Activated CD8-positive, alpha-beta T cell treated with anti-CD3 and anti-CD28 coated beads for 36 hours (primary cell): ENCODE data around the gene INPP5K. TPM values are rescaled to one million over a fixed set of nuclear protein-coding genes. Genes with fewer than 3 reads are reported as not detected.

Experiments
- ATAC-seq: fragments of 200-7000 bp; cut with Tn5 transposase; one replicate; pipeline ENCODE4 v1.10.0; 2021; ENCODE audit warnings: mild to moderate bottlenecking, moderate library complexity
- CTCF ChIA-PET: fragments of 350-600 bp; sonication (Branson Sonifier 250); formaldehyde crosslinking; loops from one replicate; lab custom pipeline; 2021; ENCODE audit warnings: antibody characterized with exemption; lab: Charles Lee
- POLR2A ChIA-PET: fragments of 350-600 bp; sonication (Branson Sonifier 250); formaldehyde crosslinking; loops from one replicate; lab custom pipeline; 2021; ENCODE audit warnings: antibody characterized with exemption; lab: Charles Lee
- DNase-seq: peaks from one replicate; pipeline ENCODE4 v3.0.0-alpha.2; 2020
- H3K27ac Mint-ChIP-seq: one replicate; pipeline ENCODE4 v1.8.0; 2021; ENCODE audit warnings: mild to moderate bottlenecking, mixed read lengths
- H3K27me3 Mint-ChIP-seq: one replicate; pipeline ENCODE4 v1.8.0; 2021; ENCODE audit warnings: mixed read lengths
- H3K36me3 Mint-ChIP-seq: one replicate; pipeline ENCODE4 v1.8.0; 2021; ENCODE audit warnings: low read depth, mixed read lengths
- H3K4me1 Mint-ChIP-seq: one replicate; pipeline ENCODE4 v1.8.0; 2021; ENCODE audit warnings: low read depth, mixed read lengths
- H3K4me3 Mint-ChIP-seq: one replicate; pipeline ENCODE4 v1.8.0; 2021; ENCODE audit warnings: mild to moderate bottlenecking, moderate library complexity, mixed read lengths
- H3K9me3 Mint-ChIP-seq: one replicate; pipeline ENCODE4 v1.8.0; 2021; ENCODE audit warnings: mixed read lengths
- CTCF ChIP-seq: fragments of 200-600 bp; IDR thresholded peaks from one replicate; pipeline ENCODE4 v1.8.0; 2022; ENCODE audit warnings: antibody characterized with exemption, mild to moderate bottlenecking
- intact Hi-C: fragments of 100-400 bp; cut with micrococcal nuclease; formaldehyde crosslinking; loops from one replicate; pipeline ENCODE4 v1.10.0; 2022
- total RNA-seq, 2 experiments: library from RNA; stranded (reverse); gene quantifications; one replicate each; pipeline ENCODE4 v1.2.3, GENCODE V29; 2021

Gene INPP5K
- total RNA-seq, 2 experiments from 2014 or later: 16.5 to 16.7 TPM

GRCh38 chr17:1522626-1523025 is 6.2 kb upstream of the INPP5K start:
- ChIA-PET POLR2A (no interaction called here), CTCF (no interaction called here)
- no peak for TF ChIP-seq CTCF
- H3K36me3 Mint-ChIP-seq: peaks cover 1% of the 10 kb centered on the region
- intact Hi-C loops: no loop called here
- no peaks in the 10 kb centered on the region for H3K9me3 Mint-ChIP-seq
- ATAC-seq (no peak), DNase-seq (no peak)
- no peaks in the 10 kb centered on the region for H3K27me3 Mint-ChIP-seq
- no peak overlapping the region for H3K4me3 Mint-ChIP-seq
- H3K27ac Mint-ChIP-seq: no peak overlapping the region
- peaks cover 10% of the 10 kb centered on the region for H3K4me1 Mint-ChIP-seq

- POLR2A ChIA-PET: interaction anchor here (0.5 kb wide), 1 partner anchor 180 kb away, joined by 6 read pairs; no protein-coding TSS in a partner anchor
- no peak for DNase-seq
- no peak overlapping the region for H3K27ac Mint-ChIP-seq
- no peaks in the 10 kb centered on the region for H3K27me3 Mint-ChIP-seq
- CTCF ChIA-PET: interaction anchor here (0.6 to 1.5 kb wide), 3 partner anchors 156 to 236 kb away, joined by 3 to 6 read pairs (median 3); no protein-coding TSS in a partner anchor
- intact Hi-C loops: no loop called here
- ATAC-seq: no peak
- TF ChIP-seq CTCF: no peak
- H3K9me3 Mint-ChIP-seq: no peaks in the 10 kb centered on the region
- no peak overlapping the region for H3K4me3 Mint-ChIP-seq
- H3K4me1 Mint-ChIP-seq: peaks cover 12% of the 10 kb centered on the region
- peaks cover 1% of the 10 kb centered on the region for H3K36me3 Mint-ChIP-seq
Observed at GRCh38 chr17:1521086-1521640, 4.8 kb upstream of the INPP5K start.

GRCh38 chr17:1519678-1520077 is 3.3 kb upstream of the INPP5K start:
- no peak for TF ChIP-seq CTCF
- CTCF ChIA-PET: interaction anchor here (1.0 to 3.4 kb wide), 6 partner anchors 13 to 154 kb away, joined by 3 to 17 read pairs (median 5); no protein-coding TSS in a partner anchor
- no peak for ATAC-seq
- Mint-ChIP-seq H3K4me1 (peaks cover 18% of the 10 kb centered on the region), H3K36me3 (no peaks in the 10 kb centered on the region), H3K4me3 (no peak overlapping the region), H3K9me3 (no peaks in the 10 kb centered on the region), H3K27me3 (no peaks in the 10 kb centered on the region), H3K27ac (no peak overlapping the region)
- POLR2A ChIA-PET: interaction anchor here (1.2 kb wide), 1 partner anchor 64 kb away, joined by 3 read pairs; no protein-coding TSS in a partner anchor
- intact Hi-C loops: loop anchor here (5.0 to 10.0 kb wide), 3 partner anchors 57 to 245 kb away; partner anchors contain the start of genes BHLHA9 and TRARG1
- DNase-seq: no peak

- POLR2A ChIA-PET: interaction anchor here (1.0 to 1.2 kb wide), 2 partner anchors 65 to 130 kb away, joined by 3 read pairs; no protein-coding TSS in a partner anchor
- no peak for TF ChIP-seq CTCF
Observed at GRCh38 chr17:1518410-1518809, 2.0 kb upstream of the INPP5K start.

More at GRCh38 chr17:1518410-1518809, 2.0 kb upstream of the INPP5K start:
- Mint-ChIP-seq H3K9me3 (no peaks in the 10 kb centered on the region), H3K27me3 (no peaks in the 10 kb centered on the region), H3K27ac (peak overlapping the region; percentile 5), H3K36me3 (peaks cover 4% of the 10 kb centered on the region), H3K4me3 (peak overlapping the region; percentile 85), H3K4me1 (peaks cover 24% of the 10 kb centered on the region)
- DNase-seq (no peak), ATAC-seq (no peak)
- intact Hi-C loops: loop anchor here (5.0 to 10.0 kb wide), 3 partner anchors 56 to 244 kb away; partner anchors contain the start of genes BHLHA9 and TRARG1
- CTCF ChIA-PET: interaction anchor here (1.2 to 3.4 kb wide), 3 partner anchors 14 to 153 kb away, joined by 4 to 17 read pairs (median 16); no protein-coding TSS in a partner anchor
